Mononuclear cell (primary cell): ENCODE measurements around the gene LRRTM3. TPM values are rescaled to one million over a fixed set of nuclear protein-coding genes. Genes with fewer than 3 reads are reported as not detected.

Source experiments
- H3K27me3 ChIP-seq: 2 replicates; pipeline ENCODE4 v1.6.0; 2011; ENCODE audit warnings: low read length, control low read depth; ENCODE audit not compliant: insufficient read depth
- H3K4me1 ChIP-seq: 2 replicates; pipeline ENCODE4 v1.5.1; 2011; ENCODE audit warnings: mild to moderate bottlenecking, low read length, control low read depth; ENCODE audit not compliant: insufficient read depth
- H3K4me3 ChIP-seq: 2 replicates; pipeline ENCODE4 v1.5.1; 2011; ENCODE audit warnings: mild to moderate bottlenecking, low read length, moderate library complexity
- H3K9me3 ChIP-seq: 2 replicates; pipeline ENCODE4 v1.5.1; 2011; ENCODE audit warnings: low read depth, mild to moderate bottlenecking, control low read depth, low read length
- total RNA-seq: library from RNA; depleted of rRNA; stranded (reverse); fragments of >200 nt; gene quantifications from one replicate; pipeline ENCODE4 v1.2.3, GENCODE V29; 2012

LRRTM3 gene
- total RNA-seq: not detected

DNA sequence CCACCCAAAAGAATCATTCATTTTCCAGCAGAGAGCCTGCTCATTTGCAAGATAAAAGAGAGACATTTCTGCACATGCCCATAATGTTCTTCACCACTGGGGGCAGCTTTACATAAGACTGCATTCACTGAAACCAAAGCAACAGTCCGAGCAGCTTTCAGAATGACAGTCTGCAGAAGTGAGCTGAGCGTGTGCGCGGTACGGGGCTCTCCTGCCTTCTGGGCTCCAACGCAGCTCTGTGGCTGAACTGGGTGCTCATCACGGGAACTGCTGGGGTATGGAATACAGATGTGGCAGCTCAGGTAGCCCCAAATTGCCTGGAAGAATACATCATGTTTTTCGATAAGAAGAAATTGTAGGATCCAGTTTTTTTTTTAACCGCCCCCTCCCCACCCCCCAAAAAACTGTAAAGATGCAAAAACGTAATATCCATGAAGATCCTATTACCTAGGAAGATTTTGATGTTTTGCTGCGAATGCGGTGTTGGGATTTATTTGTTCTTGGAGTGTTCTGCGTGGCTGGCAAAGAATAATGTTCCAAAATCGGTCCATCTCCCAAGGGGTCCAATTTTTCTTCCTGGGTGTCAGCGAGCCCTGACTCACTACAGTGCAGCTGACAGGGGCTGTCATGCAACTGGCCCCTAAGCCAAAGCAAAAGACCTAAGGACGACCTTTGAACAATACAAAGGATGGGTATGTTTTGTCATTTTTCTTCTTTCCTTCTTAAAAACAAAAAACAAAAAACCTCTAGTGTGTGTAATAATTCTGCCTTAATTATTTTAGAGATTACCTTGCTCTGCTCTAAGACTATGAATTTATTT lies at the start of gene LRRTM3:
TSS of gene LRRTM3 (plus strand) at position 141 of the 820 bp plus-strand sequence.
- H3K4me1 ChIP-seq: no peaks in the 10 kb centered on the region
- H3K4me3 ChIP-seq: no peak within 1 kb of the TSS
- H3K9me3 ChIP-seq: no peaks in the 10 kb centered on the region
- peaks cover 42% of the 10 kb centered on the region for H3K27me3 ChIP-seq

DNA sequence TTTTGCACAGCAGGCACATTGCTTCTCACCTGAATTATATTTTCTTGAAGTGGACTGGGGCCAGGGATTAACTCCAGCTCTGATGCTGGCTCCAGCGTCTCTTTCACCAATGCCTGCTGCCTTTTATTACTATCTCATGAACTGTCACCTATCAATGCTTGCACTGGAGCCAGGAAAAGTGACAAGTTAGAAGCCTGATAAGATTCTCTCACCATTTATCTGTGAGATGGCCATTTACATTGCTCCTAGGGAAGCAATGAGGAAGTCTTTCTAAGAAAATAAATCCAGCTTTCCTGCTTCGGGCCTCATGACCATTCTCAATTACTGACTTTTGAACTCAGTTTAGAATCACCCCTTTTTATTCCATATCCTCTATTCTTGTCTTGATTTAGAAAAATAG lies 48.5 kb upstream of the LRRTM3 start:
- Histone ChIP-seq H3K4me3 (no peak overlapping the region), H3K4me1 (no peaks in the 10 kb centered on the region), H3K27me3 (no peaks in the 10 kb centered on the region), H3K9me3 (no peaks in the 10 kb centered on the region)

DNA sequence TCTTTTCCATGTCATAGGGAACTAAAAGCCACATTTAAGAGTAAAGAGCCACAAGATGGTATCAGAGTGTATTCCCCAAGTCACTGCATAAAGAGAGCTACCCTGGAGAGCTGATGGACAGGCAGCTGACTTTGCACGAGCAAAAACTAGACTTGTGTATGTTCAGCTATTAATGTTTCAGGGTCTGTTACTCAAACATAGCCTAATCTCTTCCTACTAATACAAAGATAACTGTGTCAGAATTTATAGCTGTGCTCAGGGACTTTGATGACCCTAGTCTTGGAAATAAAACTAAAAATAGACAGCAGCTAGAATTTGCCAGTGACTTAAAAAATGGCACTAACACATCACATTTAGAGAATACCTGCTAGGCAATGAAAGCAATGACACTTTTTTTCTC lies 45.5 kb upstream of the LRRTM3 start:
- Histone ChIP-seq H3K4me1 (no peaks in the 10 kb centered on the region), H3K27me3 (no peaks in the 10 kb centered on the region), H3K4me3 (no peak overlapping the region), H3K9me3 (no peaks in the 10 kb centered on the region)

DNA sequence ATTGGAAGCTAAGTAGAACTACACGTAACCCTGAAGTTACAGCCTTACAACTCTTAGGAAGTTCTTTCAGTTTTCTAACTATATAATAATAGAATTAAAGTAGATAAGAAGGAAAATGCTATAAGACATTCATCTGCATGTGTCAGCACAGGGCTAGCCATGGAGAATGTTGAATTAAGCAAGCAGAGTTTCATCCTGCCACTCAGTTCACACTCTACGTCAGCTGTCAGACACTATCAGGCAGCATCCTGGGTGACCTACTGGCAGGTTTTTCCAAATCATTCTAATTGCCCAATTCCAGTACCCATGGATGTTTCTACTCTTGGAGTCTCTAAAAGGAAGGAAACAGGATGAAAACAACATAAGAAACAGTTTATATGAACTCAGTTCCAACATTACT lies 45.0 kb upstream of the LRRTM3 start:
- H3K4me1 ChIP-seq: no peaks in the 10 kb centered on the region
- no peaks in the 10 kb centered on the region for H3K9me3 ChIP-seq
- no peak overlapping the region for H3K4me3 ChIP-seq
- no peaks in the 10 kb centered on the region for H3K27me3 ChIP-seq

DNA sequence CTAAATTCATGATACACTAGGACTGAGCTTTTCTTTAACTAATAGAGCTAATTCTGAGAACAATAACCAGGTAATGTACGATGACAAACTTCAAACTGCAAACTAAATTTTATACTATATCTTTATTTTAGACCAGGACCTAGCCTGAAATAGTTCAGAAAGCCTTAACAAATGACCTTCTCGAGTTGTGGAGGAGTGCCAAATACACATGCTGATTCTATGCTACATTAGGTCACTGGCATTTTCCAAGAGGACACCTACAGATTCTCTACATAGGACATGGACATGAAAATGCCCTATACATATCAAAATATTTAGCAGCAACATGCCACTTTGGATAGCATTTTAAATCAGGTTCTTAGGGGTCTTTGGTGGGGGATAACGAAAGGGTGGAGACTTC lies 44.0 kb upstream of the LRRTM3 start:
- no peaks in the 10 kb centered on the region for H3K9me3 ChIP-seq
- H3K27me3 ChIP-seq: no peaks in the 10 kb centered on the region
- H3K4me1 ChIP-seq: no peaks in the 10 kb centered on the region
- no peak overlapping the region for H3K4me3 ChIP-seq

DNA sequence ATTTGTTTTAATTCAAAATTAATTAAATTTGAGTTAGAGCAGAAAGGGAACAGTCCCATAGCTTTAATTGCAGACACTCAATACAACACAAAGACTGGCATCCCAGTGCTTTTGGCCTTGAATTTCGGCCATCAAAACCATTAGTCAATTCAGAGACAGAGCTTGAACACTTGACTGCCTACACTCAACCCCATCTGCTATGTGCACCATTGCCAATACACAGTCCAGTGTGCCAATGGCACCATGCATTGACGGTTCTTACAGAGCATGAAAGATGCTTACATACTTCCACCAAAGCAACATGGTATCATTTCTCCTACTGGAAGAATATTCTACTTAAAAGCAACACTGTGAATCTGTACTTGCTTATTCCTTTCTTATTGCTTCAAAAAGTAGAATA lies 43.6 kb upstream of the LRRTM3 start:
- no peaks in the 10 kb centered on the region for H3K9me3 ChIP-seq
- H3K4me3 ChIP-seq: no peak overlapping the region
- H3K4me1 ChIP-seq: no peaks in the 10 kb centered on the region
- H3K27me3 ChIP-seq: no peaks in the 10 kb centered on the region

DNA sequence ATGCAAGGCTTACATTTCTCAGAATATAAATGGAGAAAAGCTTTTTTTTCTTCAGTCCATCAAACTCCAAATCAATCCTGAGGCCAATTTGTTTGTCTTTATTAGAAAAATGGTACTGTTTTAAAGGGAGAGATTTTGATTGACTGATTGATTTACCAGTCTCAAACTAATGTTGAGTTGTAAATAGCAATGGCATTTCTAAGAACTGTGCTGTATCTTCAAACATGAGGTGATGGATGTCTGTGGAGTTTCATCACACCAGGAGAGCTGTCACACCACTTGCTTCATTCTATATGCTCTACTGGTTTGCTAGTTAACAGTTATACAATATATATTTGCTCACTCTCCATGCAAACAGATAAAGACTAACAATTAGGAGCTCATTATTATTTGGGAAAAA lies 39.0 kb upstream of the LRRTM3 start:
- Histone ChIP-seq H3K9me3 (no peaks in the 10 kb centered on the region), H3K4me1 (no peaks in the 10 kb centered on the region), H3K4me3 (no peak overlapping the region), H3K27me3 (no peaks in the 10 kb centered on the region)

DNA sequence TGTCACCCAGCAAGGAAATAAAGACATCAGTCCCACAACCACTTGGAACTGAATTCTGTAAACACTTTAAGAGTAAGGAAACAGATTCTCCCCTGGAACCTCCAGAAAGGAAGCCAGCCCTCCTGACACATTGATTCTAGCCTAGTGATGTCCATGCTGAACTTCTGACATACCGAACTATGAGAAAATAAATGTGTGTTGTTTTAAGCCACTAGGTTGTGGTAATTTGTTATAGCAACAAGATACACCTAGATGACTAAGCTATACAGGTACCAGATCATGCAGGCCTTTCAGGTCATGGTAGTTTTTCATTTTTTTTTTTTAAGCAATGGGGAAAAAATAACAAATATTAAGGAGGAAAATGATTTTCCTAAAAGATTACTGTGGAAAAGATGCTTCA lies 37.6 kb upstream of the LRRTM3 start:
- peaks cover 4% of the 10 kb centered on the region for H3K9me3 ChIP-seq
- H3K27me3 ChIP-seq: no peaks in the 10 kb centered on the region
- H3K4me1 ChIP-seq: no peaks in the 10 kb centered on the region
- no peak overlapping the region for H3K4me3 ChIP-seq

DNA sequence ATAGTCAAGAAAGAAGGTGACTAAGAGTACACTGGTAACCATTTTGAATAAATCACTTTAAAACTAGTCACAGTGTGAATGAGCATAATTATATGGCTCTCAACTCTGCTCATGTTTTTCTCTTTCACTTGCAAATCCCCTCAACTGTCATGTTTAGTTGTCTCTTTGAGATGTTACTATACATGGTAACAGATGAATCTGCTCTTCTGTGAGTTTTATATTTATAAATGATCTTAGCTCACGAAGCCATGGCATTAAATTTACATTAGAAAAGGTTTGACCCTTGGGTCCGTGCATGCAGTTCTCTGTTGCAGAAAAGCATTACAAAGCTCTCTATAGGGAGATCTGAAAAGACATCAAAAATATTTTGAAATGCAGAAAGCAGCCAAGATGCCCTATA lies 33.0 kb upstream of the LRRTM3 start:
- no peaks in the 10 kb centered on the region for H3K4me1 ChIP-seq
- peaks cover 4% of the 10 kb centered on the region for H3K9me3 ChIP-seq
- no peak overlapping the region for H3K4me3 ChIP-seq
- no peaks in the 10 kb centered on the region for H3K27me3 ChIP-seq

DNA sequence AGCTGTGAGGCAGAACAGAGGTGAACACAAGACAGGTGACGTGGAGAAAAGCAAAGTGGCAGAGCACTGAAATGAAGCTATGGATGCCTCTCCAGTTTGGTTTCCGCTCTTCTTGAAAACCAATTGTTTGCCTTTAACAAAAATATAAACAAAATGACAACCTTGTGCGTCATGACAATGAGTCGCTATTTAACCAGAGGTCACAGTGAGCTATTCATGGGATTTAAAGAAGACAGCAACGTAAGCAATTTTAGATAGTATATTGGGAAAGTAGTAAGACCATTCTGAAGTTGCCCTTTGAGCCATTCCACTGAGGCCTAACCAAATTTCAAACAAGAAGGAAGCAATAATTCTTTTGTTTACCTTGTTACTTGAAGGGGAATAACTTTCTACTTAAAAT lies 15.2 kb upstream of the LRRTM3 start:
- Histone ChIP-seq H3K4me3 (no peak overlapping the region), H3K27me3 (no peaks in the 10 kb centered on the region), H3K9me3 (peaks cover 7% of the 10 kb centered on the region), H3K4me1 (no peaks in the 10 kb centered on the region)

DNA sequence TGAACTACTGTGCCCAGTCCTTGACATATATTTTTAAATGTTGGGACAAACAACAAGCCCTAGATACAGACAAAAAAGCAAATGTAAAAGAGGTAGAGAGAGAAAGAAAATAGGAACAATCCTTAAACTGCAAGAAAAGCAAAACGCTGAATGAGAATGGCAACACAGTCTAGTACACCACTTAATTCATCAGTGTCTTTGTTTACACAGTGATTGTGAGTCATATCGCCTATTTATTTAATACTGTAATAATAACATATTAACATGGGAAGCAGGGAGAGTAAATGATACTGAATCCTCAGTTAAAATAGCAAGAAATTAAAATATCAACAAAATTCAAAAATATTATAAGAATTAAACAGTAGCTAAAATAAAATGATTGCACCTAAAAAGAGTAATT lies 9.8 kb upstream of the LRRTM3 start:
- H3K27me3 ChIP-seq: no peaks in the 10 kb centered on the region
- H3K9me3 ChIP-seq: no peaks in the 10 kb centered on the region
- H3K4me3 ChIP-seq: no peak overlapping the region
- H3K4me1 ChIP-seq: no peaks in the 10 kb centered on the region

DNA sequence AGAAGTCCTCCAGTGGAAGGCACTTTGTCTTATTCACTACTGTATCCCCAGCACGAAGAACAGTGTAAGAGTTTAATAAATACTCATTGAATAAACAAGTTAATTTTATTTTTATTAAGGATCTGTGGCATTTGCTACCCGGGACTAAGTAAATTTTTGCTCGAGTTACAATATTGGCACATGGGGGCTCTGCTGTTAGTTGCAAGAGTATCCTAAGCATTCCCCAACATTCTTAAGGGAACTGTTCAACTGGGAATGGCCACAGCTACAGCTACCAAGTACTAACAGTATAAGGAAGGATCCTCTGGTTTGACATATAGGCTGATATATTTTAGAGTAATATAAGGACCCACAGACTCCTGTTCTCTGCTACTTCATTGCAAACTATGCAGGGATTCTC lies 8.7 kb upstream of the LRRTM3 start:
- no peak overlapping the region for H3K4me3 ChIP-seq
- no peaks in the 10 kb centered on the region for H3K4me1 ChIP-seq
- no peaks in the 10 kb centered on the region for H3K9me3 ChIP-seq
- H3K27me3 ChIP-seq: no peaks in the 10 kb centered on the region

DNA sequence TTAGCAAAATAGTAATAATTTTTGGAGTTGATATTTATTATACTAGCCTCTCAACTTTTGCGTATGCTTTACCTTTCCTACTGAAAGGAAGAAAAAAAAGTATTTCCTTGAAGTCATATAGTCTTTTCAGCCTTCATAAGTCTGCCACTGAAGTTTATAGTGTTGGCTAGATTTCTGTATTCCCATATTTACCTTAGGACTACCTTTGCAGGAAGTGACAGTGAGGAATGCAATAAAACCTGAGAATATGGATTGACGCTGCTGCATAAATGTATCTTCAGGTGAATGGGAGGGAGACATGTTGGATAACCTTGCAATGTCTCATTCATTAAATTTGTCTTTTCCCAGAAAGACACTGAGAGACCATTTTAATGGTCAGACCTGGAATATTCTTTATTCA lies 6.6 kb upstream of the LRRTM3 start:
- H3K4me1 ChIP-seq: no peaks in the 10 kb centered on the region
- no peaks in the 10 kb centered on the region for H3K27me3 ChIP-seq
- no peaks in the 10 kb centered on the region for H3K9me3 ChIP-seq
- no peak overlapping the region for H3K4me3 ChIP-seq

DNA sequence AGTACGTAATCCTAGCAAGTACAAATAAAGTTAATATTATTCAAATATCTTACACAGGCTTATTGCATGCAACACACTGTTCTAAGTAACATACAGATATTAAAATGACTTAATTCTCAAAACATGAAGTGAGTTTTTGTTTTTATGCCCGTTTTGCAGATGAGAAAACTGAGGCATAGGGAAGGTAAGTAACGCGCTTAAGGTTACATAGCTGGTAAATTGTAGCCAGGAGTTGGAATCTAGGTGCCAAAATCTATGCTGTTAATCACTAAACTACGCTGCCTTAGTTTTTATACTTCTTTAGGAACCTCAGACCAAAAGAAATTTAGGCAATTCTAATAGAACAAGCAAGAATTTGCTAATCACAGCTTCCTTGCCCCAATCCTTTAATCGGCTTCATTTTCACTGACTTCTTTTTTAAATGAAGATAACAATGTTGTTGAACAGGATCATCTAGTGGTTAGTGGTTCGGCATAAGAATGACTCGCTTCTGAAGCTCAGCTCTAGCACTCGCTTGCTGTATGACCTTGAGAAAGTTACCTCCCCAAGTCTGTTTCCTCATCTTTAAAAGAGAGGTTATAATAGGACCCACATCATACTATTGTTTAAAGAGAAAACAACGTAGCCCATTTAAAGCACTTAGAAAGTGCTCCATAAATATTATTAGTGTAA lies 1.0 kb upstream of the LRRTM3 start:
- peaks cover 42% of the 10 kb centered on the region for H3K27me3 ChIP-seq
- no peaks in the 10 kb centered on the region for H3K9me3 ChIP-seq
- no peak overlapping the region for H3K4me3 ChIP-seq
- H3K4me1 ChIP-seq: no peaks in the 10 kb centered on the region

DNA sequence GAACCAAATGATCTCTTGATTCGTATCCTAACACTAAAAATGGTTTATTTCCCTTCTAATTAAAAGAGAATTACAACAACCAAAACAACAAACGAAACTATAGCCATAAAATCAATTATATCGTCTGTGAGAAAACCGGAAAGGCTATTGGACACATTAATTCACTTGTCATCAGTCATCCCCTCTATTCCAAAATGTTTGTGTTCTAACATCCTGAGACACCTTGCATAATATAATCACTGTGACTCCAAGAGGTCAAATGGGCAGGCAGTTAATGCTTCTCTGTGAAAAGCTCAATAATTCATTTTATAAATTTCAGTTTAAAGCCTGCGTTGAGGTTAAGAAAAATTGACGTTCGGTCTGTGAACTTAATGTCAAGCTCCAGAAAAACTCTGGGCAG lies 463 bp upstream of the LRRTM3 start:
- Histone ChIP-seq H3K4me3 (no peak overlapping the region), H3K4me1 (no peaks in the 10 kb centered on the region), H3K27me3 (peaks cover 42% of the 10 kb centered on the region), H3K9me3 (no peaks in the 10 kb centered on the region)

DNA sequence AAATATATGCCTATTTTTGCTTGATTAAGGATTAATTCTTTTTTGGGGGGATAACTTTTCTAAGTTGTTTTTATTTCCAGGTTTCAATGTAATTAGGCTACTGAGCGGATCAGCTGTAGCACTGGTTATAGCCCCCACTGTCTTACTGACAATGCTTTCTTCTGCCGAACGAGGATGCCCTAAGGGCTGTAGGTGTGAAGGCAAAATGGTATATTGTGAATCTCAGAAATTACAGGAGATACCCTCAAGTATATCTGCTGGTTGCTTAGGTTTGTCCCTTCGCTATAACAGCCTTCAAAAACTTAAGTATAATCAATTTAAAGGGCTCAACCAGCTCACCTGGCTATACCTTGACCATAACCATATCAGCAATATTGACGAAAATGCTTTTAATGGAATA lies 1.0 kb downstream of the LRRTM3 start:
- Histone ChIP-seq H3K27me3 (peaks cover 42% of the 10 kb centered on the region), H3K9me3 (no peaks in the 10 kb centered on the region), H3K4me1 (no peaks in the 10 kb centered on the region), H3K4me3 (no peak overlapping the region)
